ENCODE measurements around the gene JKAMP.
"Not testable (repeated sequence)": the region's sequence is repeated elsewhere in the genome, so short reads cannot be mapped to it uniquely, and the experiment has no call there.

JKAMP gene, protein sequence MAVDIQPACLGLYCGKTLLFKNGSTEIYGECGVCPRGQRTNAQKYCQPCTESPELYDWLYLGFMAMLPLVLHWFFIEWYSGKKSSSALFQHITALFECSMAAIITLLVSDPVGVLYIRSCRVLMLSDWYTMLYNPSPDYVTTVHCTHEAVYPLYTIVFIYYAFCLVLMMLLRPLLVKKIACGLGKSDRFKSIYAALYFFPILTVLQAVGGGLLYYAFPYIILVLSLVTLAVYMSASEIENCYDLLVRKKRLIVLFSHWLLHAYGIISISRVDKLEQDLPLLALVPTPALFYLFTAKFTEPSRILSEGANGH

DNA sequence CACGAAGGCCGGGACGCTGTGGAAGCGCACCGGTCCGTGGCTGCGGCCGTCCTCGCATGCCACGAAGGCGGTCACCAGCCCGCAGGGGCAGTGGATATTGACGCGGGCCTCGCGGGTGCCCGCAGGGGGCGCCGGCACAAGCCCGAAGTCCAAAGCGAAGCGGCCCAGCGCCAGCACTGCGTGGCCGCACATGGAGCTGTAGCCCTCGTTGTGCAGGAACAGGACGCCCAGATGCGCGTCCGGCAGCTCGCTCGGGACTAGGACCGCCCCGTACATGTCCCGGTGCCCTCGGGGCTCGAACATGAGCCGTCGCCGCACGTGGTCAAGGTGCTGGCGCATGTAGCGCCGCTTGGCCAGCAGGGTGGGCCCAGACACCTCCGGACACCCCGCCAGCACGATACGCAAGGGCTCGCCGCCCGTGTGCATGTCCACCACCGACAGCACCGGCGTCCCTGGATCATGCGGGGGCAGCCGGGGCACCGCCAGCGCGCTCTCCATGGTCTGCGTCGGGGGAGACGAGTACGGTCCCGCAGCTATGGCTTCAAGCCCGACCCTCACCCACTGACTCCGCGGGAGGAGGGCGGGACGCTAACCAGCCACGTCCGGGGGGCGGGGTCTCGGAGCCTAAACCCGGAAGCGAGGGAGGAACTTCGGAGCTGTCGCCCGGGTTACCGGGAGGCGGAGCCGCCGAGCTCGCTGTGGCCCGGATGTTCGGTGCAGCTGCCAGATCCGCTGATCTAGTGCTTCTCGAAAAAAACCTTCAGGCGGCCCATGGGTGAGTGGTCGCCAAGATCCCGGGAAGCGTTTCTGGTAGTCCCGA is at the start of gene JKAMP, which contains the start of gene L3HYPDH:
Gene JKAMP, plus strand, starts transcription at position 699 of the 820 bp plus-strand sequence. Its CDS starts 73 bp downstream, at position 772.
Gene L3HYPDH, minus strand, starts transcription at position 590 of the 820 bp plus-strand sequence. Its CDS starts 92 bp downstream, at position 498.
- peak; percentile 97 for DNase-seq (ENCODE audit: low read depth in 3 of 3)

DNA sequence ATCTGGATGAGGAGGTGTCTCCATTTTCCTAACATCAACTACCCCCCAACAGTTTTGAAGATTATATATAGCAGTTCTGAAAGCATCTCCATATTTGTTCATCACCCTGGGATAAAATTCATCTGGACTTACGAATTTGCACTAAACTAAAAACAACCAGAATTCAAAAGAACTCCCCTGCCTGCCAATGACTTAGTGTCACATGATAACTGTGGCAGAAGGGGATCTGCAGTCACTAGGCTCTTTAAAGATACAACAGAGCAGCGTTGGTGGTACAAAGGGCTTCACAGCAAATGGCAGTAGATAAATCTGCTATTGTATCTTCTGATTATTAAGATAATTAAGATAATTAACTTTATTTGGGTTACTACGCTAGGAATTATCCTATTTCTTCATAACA is 49.2 kb upstream of the JKAMP start:
- DNase-seq (ENCODE audit: low read depth in 3 of 3) = no peak

- no peak for DNase-seq (ENCODE audit: low read depth in 3 of 3)
Observed at GRCh38 chr14:59435987-59436386, 48.3 kb upstream of the JKAMP start.

- DNase-seq (ENCODE audit: low read depth in 3 of 3) = no peak
Observed at GRCh38 chr14:59438195-59438647, 46.1 kb upstream of the JKAMP start.

- DNase-seq (ENCODE audit: low read depth in 3 of 3) = no peak
Observed at GRCh38 chr14:59439256-59439965, 44.9 kb upstream of the JKAMP start.

DNA sequence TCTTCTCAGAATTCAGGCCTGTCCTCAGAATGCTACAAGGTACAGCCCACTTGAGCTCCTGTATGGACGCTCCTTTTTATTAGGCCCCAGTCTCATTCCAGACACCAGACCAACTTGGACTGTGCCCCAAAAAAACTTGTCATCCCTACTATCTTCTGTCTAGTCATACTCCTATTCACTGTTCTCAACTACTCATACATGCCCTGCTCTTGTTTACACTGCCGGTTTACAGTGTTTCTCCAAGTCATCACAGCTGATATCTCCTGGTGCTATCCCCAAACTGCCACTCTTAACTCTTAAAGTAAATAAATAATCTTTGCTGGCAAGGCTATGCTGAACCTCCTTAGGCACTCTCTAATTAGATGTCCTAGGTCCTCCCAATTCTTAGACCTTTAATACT is 35.6 kb upstream of the JKAMP start:
- not testable (repeated sequence) for DNase-seq (ENCODE audit: low read depth in 3 of 3)

DNA sequence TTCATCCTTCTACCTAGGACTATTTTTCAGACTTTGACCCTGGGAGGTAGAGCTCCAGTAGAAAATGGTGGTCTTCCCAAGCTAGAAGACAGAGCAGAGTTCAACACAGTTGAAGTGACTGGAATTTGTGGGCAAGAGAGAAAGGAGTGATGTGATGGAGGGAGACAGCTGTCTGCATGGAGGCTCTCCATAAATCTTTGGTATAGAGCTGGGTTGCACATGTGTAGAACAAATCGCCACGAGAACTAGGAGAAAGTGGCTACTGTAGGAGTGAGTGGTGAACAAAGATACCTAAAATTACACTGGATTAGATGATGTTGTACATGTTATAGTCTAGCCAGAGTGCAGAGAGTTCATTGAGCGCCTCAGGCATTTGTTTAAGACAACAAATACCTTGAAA is 33.6 kb upstream of the JKAMP start:
- no peak for DNase-seq (ENCODE audit: low read depth in 3 of 3)

- DNase-seq (ENCODE audit: low read depth in 3 of 3) = no peak
Observed at GRCh38 chr14:59451849-59452248, 32.5 kb upstream of the JKAMP start.

- no peak for DNase-seq (ENCODE audit: low read depth in 3 of 3)
Observed at GRCh38 chr14:59454139-59454538, 30.2 kb upstream of the JKAMP start.

DNA sequence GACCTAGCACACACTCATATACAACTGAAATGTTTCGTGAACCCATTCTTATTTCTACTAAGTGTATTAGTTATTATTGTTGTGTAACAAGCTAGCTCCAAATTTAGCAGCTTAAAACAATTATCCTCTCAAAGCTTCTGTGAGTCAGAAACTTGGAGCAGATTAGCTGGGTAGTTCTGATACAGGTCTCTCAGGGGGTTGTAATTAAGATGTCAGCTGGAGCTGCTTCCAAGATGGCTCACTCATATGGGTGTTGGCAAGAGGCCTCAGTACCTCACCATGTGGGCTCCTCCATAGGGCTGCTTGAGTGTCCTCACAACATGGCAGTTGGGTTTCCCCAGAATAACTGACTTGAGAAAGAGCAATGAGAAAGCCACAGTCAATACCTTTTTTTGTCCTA is 28.9 kb upstream of the JKAMP start:
- no peak for DNase-seq (ENCODE audit: low read depth in 3 of 3)

DNA sequence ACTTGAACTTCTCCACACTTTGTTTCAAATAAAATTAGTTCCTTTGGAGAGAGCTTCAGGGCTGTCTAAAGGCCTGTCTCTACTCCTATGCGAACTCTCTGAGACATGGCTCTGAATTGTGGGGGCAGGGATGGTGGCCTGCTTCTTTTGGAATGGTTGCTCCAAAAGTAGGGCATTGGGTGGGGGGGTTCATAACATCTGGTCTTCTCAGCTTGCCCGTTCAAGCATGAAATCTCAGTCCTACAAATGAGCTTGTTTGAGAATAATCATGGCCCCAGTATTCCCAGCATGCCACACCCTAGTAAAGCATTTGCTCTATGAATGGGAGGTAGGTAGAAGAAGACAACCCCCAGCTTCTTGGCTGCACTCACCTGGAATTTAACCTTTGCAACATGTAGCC is 25.8 kb upstream of the JKAMP start:
- DNase-seq (ENCODE audit: low read depth in 3 of 3) = no peak

GRCh38 chr14:59460378-59460777 is 23.9 kb upstream of the JKAMP start:
- no peak for DNase-seq (ENCODE audit: low read depth in 3 of 3)

GRCh38 chr14:59461891-59462290 is 22.4 kb upstream of the JKAMP start:
- no peak for DNase-seq (ENCODE audit: low read depth in 3 of 3)

DNA sequence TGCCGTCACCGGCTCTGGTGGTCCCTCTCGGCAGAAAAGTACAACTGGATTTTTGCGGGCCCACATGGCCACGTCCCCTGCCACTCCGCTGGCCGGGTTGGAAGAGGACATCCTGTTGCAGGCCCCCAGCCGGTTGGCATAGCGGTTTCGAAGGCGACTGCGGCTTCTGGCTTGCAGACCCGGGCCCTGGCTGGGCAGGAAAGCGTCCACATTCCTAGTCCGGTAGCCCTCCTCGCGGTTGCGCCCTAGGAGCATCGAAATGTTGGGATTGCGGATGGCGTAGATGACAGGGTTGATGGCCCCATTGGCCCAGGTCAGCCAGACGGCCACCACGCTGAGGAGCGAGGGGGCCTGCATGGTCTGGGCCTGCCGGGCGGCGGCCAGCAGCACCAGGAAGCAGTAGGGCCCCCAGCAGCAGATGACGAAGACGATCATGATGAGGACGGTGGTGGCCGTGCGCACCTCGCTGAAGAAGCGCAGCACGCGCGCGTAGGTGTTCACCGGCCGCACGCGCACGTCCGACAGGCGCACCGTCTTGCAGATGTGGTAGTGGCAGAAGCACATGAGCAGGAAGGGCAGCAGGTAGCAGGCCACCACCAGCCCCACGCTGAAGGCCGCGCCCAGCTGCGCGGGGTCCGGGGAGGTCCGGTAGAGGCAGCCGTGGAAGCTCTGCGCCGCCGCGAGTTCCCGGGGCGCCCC is 20.4 kb upstream of the JKAMP start:
- no peak for DNase-seq (ENCODE audit: low read depth in 3 of 3)

GRCh38 chr14:59464486-59465315 is 19.6 kb upstream of the JKAMP start:
- DNase-seq (ENCODE audit: low read depth in 3 of 3) = peak; percentile 17 to 33 (median 17)

DNA sequence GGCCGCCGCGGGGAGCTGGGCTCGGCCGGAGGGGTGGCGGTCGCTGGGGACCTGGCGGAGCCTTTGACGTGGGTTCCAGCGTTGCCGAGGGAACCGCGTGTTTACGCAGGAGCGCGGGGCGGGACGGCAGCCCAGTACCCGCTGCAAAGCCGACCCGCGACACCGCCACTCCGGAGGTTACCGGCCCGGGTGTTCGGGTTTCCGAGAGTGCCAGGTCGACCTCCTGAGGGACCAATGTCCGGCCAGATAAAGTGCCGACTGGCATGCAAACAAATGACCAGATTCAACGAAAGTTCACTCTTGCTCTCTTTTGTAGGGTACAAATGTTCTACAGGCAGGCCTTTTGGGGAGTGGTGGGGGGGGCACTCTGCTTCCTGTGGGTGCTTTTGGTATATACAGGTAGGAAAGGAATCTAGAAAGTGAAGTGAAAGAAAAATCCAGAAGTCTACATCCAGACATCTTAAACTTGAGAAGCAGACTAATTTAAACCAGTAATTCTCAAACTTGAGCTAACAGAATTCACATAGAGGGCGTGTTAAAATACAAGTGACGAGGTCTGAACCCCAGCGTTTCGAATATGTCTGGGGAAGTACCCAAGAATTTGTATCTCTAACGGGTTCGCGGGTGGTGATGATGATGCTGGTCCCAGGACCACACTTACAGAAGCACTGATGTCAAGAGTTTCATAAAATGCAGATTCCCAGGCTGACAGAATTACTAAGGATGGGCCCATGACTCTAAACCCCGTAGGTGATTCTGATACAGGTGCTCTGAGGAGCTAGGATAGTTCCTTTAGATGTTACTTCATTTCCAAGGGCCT is 18.8 kb upstream of the JKAMP start, which contains the start of gene GPR135:
Gene GPR135, minus strand, starts transcription at position 65 of the 820 bp plus-strand sequence. CDS start 154 bp downstream, outside the sequence.
- peak in 2 of 3 experiments; percentile 15 to 29 for DNase-seq (ENCODE audit: low read depth in 3 of 3)

- no peak for DNase-seq (ENCODE audit: low read depth in 3 of 3)
Observed at GRCh38 chr14:59474172-59474571, 10.1 kb upstream of the JKAMP start.

- no peak for DNase-seq (ENCODE audit: low read depth in 3 of 3)
Observed at GRCh38 chr14:59475709-59476108, 8.6 kb upstream of the JKAMP start.

DNA sequence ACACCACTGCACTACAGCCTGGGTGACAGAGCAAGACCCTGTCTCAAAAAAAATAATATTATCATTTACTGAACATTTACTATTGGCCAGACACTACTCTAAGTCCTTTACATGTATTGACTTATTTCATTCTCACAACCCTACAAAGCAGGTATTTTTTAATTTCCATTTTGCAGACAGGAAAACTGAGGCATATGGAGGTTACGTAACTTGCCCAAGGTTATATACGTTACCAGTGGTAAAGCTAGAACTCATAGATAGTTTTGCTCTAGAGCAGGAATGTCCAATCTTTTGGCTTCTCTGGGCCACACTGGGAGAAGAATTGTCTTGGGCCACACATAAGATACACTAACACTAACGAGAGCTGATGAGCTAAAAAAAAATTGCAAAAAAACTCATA is 5.8 kb upstream of the JKAMP start:
- no peak for DNase-seq (ENCODE audit: low read depth in 3 of 3)

GRCh38 chr14:59480166-59480565 is 4.2 kb upstream of the JKAMP start:
- DNase-seq (ENCODE audit: low read depth in 3 of 3) = no peak
